ENCODE measurements around the gene RIMS4. TPM values are rescaled to one million over a fixed set of nuclear protein-coding genes. Genes with fewer than 3 reads are reported as not detected.

RIMS4 gene
- total RNA-seq, 1 donor, result 0.36 TPM

DNA sequence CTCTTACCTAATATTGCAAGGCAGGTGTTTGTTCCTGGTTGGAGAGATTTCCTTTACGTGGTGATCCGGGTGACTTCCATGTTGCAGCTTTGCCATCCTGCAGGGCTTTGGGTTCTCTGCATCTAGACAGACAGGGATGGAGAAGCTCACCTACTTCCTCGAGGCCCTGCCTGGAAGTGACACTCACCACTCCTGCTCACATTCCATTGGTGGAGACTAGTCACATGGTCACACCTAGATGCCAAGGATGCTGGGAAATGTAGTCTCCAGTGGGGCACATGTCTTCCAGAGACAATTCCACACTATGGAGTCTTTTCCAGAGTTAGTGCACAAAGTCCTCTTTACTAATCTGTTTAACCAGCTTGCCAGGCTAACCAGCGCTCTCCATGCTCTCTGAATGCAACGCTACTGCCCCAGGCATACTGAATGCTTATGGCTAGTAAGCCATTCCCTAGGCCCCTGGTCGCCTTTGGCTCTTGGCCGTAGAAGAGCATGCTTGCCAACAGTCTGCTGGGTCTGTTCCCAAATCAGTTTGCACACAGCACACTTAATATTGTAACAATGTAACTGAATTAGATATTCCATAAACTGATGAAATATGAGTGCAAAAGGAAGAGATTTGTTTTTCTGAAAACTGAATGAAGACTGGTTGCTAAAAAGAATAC is 71.4 kb downstream of the RIMS4 start:
- Histone ChIP-seq H3K36me3 (ENCODE audit: insufficient read depth, low read length) (no peaks in the 10 kb centered on the region), H2AFZ (ENCODE audit: low read length) (no peak overlapping the region), H3K4me3 (ENCODE audit: insufficient read depth, low read length) (no peak overlapping the region), H3K79me2 (ENCODE audit: insufficient read depth, low read length) (no peaks in the 10 kb centered on the region), H3K4me1 (ENCODE audit: insufficient read depth, low read length) (peaks cover 17% of the 10 kb centered on the region), H3K27ac (ENCODE audit: low read depth, low read length) (no peak overlapping the region), H3K4me2 (ENCODE audit: insufficient read depth, low read length) (no peak overlapping the region), H3K9me3 (ENCODE audit: low read depth, low read length) (no peaks in the 10 kb centered on the region), H3K27me3 (ENCODE audit: insufficient read depth, low read length) (peaks cover 3% of the 10 kb centered on the region), H4K20me1 (ENCODE audit: insufficient read depth, low read length) (no peaks in the 10 kb centered on the region)
- TF ChIP-seq, protein P1, sequence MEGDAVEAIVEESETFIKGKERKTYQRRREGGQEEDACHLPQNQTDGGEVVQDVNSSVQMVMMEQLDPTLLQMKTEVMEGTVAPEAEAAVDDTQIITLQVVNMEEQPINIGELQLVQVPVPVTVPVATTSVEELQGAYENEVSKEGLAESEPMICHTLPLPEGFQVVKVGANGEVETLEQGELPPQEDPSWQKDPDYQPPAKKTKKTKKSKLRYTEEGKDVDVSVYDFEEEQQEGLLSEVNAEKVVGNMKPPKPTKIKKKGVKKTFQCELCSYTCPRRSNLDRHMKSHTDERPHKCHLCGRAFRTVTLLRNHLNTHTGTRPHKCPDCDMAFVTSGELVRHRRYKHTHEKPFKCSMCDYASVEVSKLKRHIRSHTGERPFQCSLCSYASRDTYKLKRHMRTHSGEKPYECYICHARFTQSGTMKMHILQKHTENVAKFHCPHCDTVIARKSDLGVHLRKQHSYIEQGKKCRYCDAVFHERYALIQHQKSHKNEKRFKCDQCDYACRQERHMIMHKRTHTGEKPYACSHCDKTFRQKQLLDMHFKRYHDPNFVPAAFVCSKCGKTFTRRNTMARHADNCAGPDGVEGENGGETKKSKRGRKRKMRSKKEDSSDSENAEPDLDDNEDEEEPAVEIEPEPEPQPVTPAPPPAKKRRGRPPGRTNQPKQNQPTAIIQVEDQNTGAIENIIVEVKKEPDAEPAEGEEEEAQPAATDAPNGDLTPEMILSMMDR (IDR thresholded peaks at IDR 0.05; ENCODE audit: extremely low read depth, low read depth, low read length), result no peak
- peak; percentile 95 for DNase-seq (ENCODE audit: insufficient read length, low spot score, missing footprints)

DNA sequence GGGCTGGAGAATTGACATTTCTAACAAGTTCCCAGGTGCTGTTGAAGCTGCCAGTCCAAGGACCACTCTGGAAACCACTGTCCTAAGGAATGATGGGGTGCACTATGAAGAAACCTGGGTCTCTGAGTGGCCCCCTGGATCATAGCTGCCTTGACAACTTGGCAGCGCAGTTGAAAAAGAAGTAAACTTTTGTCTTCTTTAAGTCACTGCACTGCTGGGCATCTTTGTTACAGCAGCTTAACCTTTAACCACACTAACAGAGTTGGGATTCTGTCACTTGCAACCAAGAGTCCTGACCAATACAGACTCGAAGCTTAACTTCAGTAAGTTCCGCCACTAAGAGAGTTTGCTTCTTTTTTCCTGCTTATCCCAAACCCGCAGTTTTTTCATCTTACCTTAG is 73.2 kb downstream of the RIMS4 start:
- Histone ChIP-seq H2AFZ (ENCODE audit: low read length) (no peak overlapping the region), H3K36me3 (ENCODE audit: insufficient read depth, low read length) (no peaks in the 10 kb centered on the region), H3K27ac (ENCODE audit: low read depth, low read length) (no peak overlapping the region), H3K4me3 (ENCODE audit: insufficient read depth, low read length) (no peak overlapping the region), H3K9me3 (ENCODE audit: low read depth, low read length) (no peaks in the 10 kb centered on the region), H4K20me1 (ENCODE audit: insufficient read depth, low read length) (no peaks in the 10 kb centered on the region), H3K27me3 (ENCODE audit: insufficient read depth, low read length) (peaks cover 1% of the 10 kb centered on the region), H3K79me2 (ENCODE audit: insufficient read depth, low read length) (no peaks in the 10 kb centered on the region), H3K4me1 (ENCODE audit: insufficient read depth, low read length) (peaks cover 32% of the 10 kb centered on the region), H3K4me2 (ENCODE audit: insufficient read depth, low read length) (no peak overlapping the region)
- TF ChIP-seq, protein P1 (IDR thresholded peaks at IDR 0.05; ENCODE audit: extremely low read depth, low read depth, low read length), result no peak
- DNase-seq (ENCODE audit: insufficient read length, low spot score, missing footprints), result no peak

DNA sequence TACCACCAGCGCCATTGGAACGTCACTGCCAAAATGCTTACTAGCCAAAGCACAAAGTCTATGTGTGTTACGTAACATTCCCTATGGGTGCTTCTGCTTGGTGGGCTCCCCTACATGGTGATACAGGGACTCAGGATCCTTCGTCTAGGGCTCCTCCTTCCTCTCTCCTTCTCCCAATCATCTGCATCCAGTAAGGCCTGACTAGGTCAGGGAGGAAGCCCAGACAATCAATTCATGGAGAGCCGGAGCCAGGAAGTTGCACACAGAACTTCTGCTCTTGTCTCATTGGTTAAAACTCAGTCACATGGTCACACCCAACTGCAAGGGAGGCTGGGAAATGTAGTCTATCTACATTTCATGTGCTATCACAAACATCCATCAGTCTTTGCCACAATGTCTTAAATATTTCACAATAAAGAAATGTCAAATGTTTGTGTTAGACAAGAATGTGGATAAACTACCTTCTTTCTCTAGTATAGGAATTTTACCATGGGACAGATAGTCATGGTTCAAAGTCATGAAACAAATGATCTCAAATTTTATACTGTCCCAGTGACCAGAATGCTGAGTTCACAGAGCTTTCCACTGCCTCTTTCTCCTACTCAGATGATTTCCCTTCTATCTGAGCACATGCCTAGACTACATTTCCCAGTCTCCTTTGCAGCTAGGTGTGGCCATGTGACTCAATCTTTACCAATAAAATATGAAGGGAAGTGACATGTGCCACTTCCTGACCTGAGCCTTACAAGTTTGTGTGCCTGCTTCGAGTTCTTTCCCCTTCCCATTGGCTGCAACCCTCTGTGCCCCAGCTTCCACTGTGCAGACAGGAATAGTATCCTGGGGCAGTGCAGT is 74.0 kb downstream of the RIMS4 start:
- no peak overlapping the region for H3K4me3 ChIP-seq (ENCODE audit: insufficient read depth, low read length)
- H3K27ac ChIP-seq (ENCODE audit: low read depth, low read length), result peak overlapping the region; percentile 89
- no peaks in the 10 kb centered on the region for H3K27me3 ChIP-seq (ENCODE audit: insufficient read depth, low read length)
- no peaks in the 10 kb centered on the region for H3K9me3 ChIP-seq (ENCODE audit: low read depth, low read length)
- H3K4me1 ChIP-seq (ENCODE audit: insufficient read depth, low read length), result peaks cover 34% of the 10 kb centered on the region
- H3K4me2 ChIP-seq (ENCODE audit: insufficient read depth, low read length), result peak overlapping the region; percentile 8
- H2AFZ ChIP-seq (ENCODE audit: low read length), result peak overlapping the region; percentile 55
- H3K79me2 ChIP-seq (ENCODE audit: insufficient read depth, low read length), result no peaks in the 10 kb centered on the region
- H4K20me1 ChIP-seq (ENCODE audit: insufficient read depth, low read length), result no peaks in the 10 kb centered on the region
- TF ChIP-seq, protein P1 (IDR thresholded peaks at IDR 0.05; ENCODE audit: extremely low read depth, low read depth, low read length), result no peak
- H3K36me3 ChIP-seq (ENCODE audit: insufficient read depth, low read length), result no peaks in the 10 kb centered on the region
- DNase-seq (ENCODE audit: insufficient read length, low spot score, missing footprints), result peak; percentile 86

DNA sequence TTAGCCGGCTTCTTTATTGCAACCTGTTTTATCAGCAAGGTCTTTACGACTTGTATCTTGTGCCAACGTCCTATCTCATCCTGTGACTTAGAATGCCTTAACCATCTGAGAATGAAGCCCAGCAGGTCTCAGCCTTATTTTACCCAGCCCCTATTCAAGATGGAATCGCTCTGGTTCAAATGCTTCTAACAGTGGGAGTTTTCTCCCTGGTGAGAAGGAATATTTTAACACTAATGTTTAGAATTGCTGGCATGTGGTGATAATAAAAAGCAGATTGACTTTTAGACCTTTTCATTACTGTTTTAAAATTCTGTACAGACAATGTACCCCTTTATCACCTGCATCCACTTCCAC is 74.6 kb downstream of the RIMS4 start:
- H3K4me1 ChIP-seq (ENCODE audit: insufficient read depth, low read length), result peaks cover 37% of the 10 kb centered on the region
- H3K4me2 ChIP-seq (ENCODE audit: insufficient read depth, low read length), result peak overlapping the region; percentile 8
- no peak for DNase-seq (ENCODE audit: insufficient read length, low spot score, missing footprints)
- H3K36me3 ChIP-seq (ENCODE audit: insufficient read depth, low read length), result no peaks in the 10 kb centered on the region
- no peaks in the 10 kb centered on the region for H3K79me2 ChIP-seq (ENCODE audit: insufficient read depth, low read length)
- peak overlapping the region; percentile 55 for H2AFZ ChIP-seq (ENCODE audit: low read length)
- H3K27me3 ChIP-seq (ENCODE audit: insufficient read depth, low read length), result no peaks in the 10 kb centered on the region
- TF ChIP-seq, protein P1 (IDR thresholded peaks at IDR 0.05; ENCODE audit: extremely low read depth, low read depth, low read length), result no peak
- no peaks in the 10 kb centered on the region for H4K20me1 ChIP-seq (ENCODE audit: insufficient read depth, low read length)
- no peaks in the 10 kb centered on the region for H3K9me3 ChIP-seq (ENCODE audit: low read depth, low read length)
- H3K4me3 ChIP-seq (ENCODE audit: insufficient read depth, low read length), result no peak overlapping the region
- peak overlapping the region; percentile 89 for H3K27ac ChIP-seq (ENCODE audit: low read depth, low read length)

All from osteoblast (primary cell).